NT2/D1 (cell line): ENCODE data around the gene AGBL4.

ENCODE experiments used
- YY1 ChIP-seq: IDR thresholded peaks from 2 replicates; pipeline ENCODE4 v1.6.1; 2011; ENCODE audit not compliant: insufficient read length, insufficient read depth
- ZNF274 ChIP-seq: IDR thresholded peaks from 2 replicates; pipeline ENCODE4 v1.6.1; 2011; ENCODE audit warnings: mild to moderate bottlenecking, low read depth, low read length

GRCh38 chr1:48946070-48946469 is 1077.7 kb downstream of the AGBL4 start:
- TF ChIP-seq YY1 = no peak
- TF ChIP-seq ZNF274 = no peak
